HPDE6-E6E7 (cell line): ENCODE data around the gene ARMC2.

ENCODE experiments used
- DNase-seq: peaks from one replicate; pipeline ENCODE4 v3.0.0; 2011; ENCODE audit warnings: missing footprints; ENCODE audit errors: extremely low spot score

The ARMC2 gene

DNA sequence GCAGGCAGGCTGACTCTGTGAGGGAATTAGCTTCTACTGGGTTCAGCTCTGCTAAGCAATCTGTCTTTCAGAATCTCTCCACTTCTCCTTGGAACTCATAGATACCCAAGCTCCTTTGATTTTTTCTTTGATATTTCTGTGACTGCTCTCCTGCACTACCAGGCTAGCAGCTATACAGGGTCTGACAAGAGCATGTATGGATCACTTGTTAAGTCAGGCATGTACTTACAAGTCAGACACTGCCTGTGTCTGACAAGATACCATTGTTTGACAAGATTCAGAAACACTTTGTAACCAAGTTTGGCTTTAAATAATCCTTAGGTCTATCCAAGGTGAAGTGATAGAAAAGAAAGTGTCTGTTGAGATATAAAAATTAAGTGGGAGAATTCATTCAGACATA lies 167.0 kb downstream of the ARMC2 start:
- peak; percentile 31 for DNase-seq

DNA sequence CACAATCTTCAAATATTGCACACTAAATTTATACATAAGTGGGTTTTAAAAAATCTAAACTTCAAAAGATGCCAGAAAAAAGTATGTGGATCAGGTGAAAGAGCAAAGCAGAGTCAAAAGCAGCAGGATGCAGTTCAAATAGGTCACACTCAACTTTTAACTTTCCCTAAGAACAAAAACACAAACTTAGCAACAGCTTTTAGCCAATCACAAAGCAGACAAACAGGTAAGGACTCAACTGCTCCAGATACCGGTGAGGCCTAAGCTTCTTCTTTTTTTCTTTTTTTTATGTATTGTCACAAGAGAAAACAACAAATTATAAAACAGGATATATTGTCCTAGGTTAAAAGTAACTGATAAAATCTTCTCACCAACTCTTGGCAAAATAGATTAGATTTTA lies 171.7 kb downstream of the ARMC2 start:
- DNase-seq: no peak

GRCh38 chr6:109021870-109022269 lies 173.6 kb downstream of the ARMC2 start:
- no peak for DNase-seq

- no peak for DNase-seq
Measured at GRCh38 chr6:109023356-109023925, 175.2 kb downstream of the ARMC2 start.
